CD14-positive monocyte (primary cell): Measurements from ENCODE around the gene VCL. TPM values are rescaled to one million over a fixed set of nuclear protein-coding genes. Genes with fewer than 3 reads are reported as not detected.
A peak's percentile ranks its signal among the peaks of the same experiment; 100 is the strongest.

Experiments
- DNase-seq, 3 donors: peaks; one replicate each; pipeline ENCODE4 v3.0.0-alpha.2; 2011 to 2022
- H2AFZ ChIP-seq: 2 replicates; pipeline ENCODE4 v1.6.0; 2012; ENCODE audit warnings: mild to moderate bottlenecking, low read depth, low read length, inconsistent platforms; ENCODE audit not compliant: insufficient read depth, poor library complexity, severe bottlenecking
- H3K27ac ChIP-seq, 2 donors: 1 replicate in 1 of 2; 2 replicates in 1 of 2; pipeline ENCODE4 v1.5.1; 2012 to 2013; ENCODE audit warnings: low read length in 2 of 2, control low read depth in 1 of 2, inconsistent platforms in 1 of 2, low read depth in 1 of 2, mild to moderate bottlenecking in 1 of 2
- H3K27me3 ChIP-seq, 2 donors: one replicate each; pipeline versions ENCODE4 v1.6.0 to v1.6.1; 2011 to 2013; ENCODE audit warnings: low read length in 2 of 2; ENCODE audit not compliant: control insufficient read depth in 2 of 2, insufficient read depth in 2 of 2
- H3K36me3 ChIP-seq, 2 donors: replicated peaks in 1 of 2; 1 replicate in 1 of 2; 2 replicates in 1 of 2; pipeline versions ENCODE4 v1.5.1 to v1.6.1; 2012 to 2013; ENCODE audit warnings: low read length in 2 of 2, control low read depth in 1 of 2, inconsistent platforms in 1 of 2, mild to moderate bottlenecking in 1 of 2; ENCODE audit not compliant: insufficient read depth in 2 of 2, control insufficient read depth in 1 of 2
- H3K4me1 ChIP-seq, 2 donors: 1 replicate in 1 of 2; 2 replicates in 1 of 2; pipeline versions ENCODE4 v1.5.1 to v1.6.1; 2012 to 2013; ENCODE audit warnings: low read length in 2 of 2, control low read depth in 1 of 2, inconsistent platforms in 1 of 2, mild to moderate bottlenecking in 1 of 2, moderate library complexity in 1 of 2; ENCODE audit not compliant: insufficient read depth in 2 of 2, control insufficient read depth in 1 of 2
- H3K4me2 ChIP-seq: replicated peaks from 2 replicates; pipeline ENCODE3; 2012; ENCODE audit warnings: low read length, moderate library complexity, mild to moderate bottlenecking; ENCODE audit not compliant: poor library complexity, severe bottlenecking; ENCODE audit errors: extremely low read depth
- H3K4me3 ChIP-seq, 3 experiments: fragments of 200-600 bp in 1 of 3; sonication (generic) in 1 of 3; replicated peaks in 1 of 3; 1 replicate in 2 of 3; 2 replicates in 1 of 3; pipeline ENCODE4 v1.5.1; 2011 to 2013; ENCODE audit warnings: low read length in 3 of 3, mild to moderate bottlenecking in 3 of 3, control low read depth in 2 of 3, low read depth in 2 of 3, inconsistent platforms in 1 of 3, moderate library complexity in 1 of 3
- H3K79me2 ChIP-seq: 2 replicates; pipeline ENCODE4 v1.6.0; 2012; ENCODE audit warnings: mild to moderate bottlenecking, control low read depth, inconsistent platforms, low read length, moderate library complexity; ENCODE audit not compliant: insufficient read depth
- H3K9ac ChIP-seq: 2 replicates; pipeline ENCODE4 v1.6.0; 2017; ENCODE audit warnings: low read length, mild to moderate bottlenecking; ENCODE audit not compliant: insufficient read depth, poor library complexity, severe bottlenecking
- H3K9me3 ChIP-seq, 2 donors: replicated peaks in 1 of 2; 1 replicate in 1 of 2; 2 replicates in 1 of 2; pipeline versions ENCODE4 v1.5.1 to v1.6.1; 2012 to 2013; ENCODE audit warnings: low read length in 2 of 2, control low read depth in 1 of 2; ENCODE audit not compliant: control insufficient read depth in 1 of 2, insufficient read depth in 1 of 2
- H4K20me1 ChIP-seq: 2 replicates; pipeline ENCODE4 v1.6.0; 2012; ENCODE audit warnings: mild to moderate bottlenecking, low read length, control low read depth, moderate library complexity; ENCODE audit not compliant: insufficient read depth
- H3K27ac Mint-ChIP-seq, 7 donors: one replicate each; pipeline ENCODE4 v1.8.0; 2020; ENCODE audit warnings: mild to moderate bottlenecking in 7 of 7, mixed read lengths in 7 of 7, moderate library complexity in 6 of 7, inconsistent platforms in 2 of 7
- H3K27me3 Mint-ChIP-seq, 3 donors: one replicate each; pipeline ENCODE4 v1.8.0; 2021 to 2022; ENCODE audit warnings: low read depth in 3 of 3, mild to moderate bottlenecking in 3 of 3, mixed read lengths in 3 of 3, moderate library complexity in 3 of 3, inconsistent platforms in 1 of 3
- H3K36me3 Mint-ChIP-seq, 2 donors: one replicate each; pipeline ENCODE4 v1.8.0; 2020; ENCODE audit warnings: mixed read lengths in 2 of 2, inconsistent platforms in 1 of 2, mild to moderate bottlenecking in 1 of 2
- H3K4me1 Mint-ChIP-seq: one replicate; pipeline ENCODE4 v1.8.0; 2020; ENCODE audit warnings: mild to moderate bottlenecking, mixed read lengths
- H3K4me3 Mint-ChIP-seq, 2 donors: one replicate each; pipeline ENCODE4 v1.8.0; 2020; ENCODE audit warnings: mild to moderate bottlenecking in 2 of 2, mixed read lengths in 2 of 2, moderate library complexity in 1 of 2
- H3K9me3 Mint-ChIP-seq, 7 donors: one replicate each; pipeline ENCODE4 v1.8.0; 2020 to 2022; ENCODE audit warnings: mixed read lengths in 7 of 7, mild to moderate bottlenecking in 6 of 7, moderate library complexity in 6 of 7, inconsistent platforms in 2 of 7
- CTCF ChIP-seq: fragments of 200-600 bp; IDR thresholded peaks from one replicate; pipeline ENCODE4 v1.8.0; 2022; ENCODE audit warnings: antibody characterized with exemption, mild to moderate bottlenecking
- WGBS: methylation state at CpG from one replicate; pipeline ENCODE4 v1.1.5; 2013; ENCODE audit warnings: missing lambda C conversion rate; ENCODE audit not compliant: insufficient coverage; 5-methylcytosine and 5-hydroxymethylcytosine counted together
- intact Hi-C, 2 donors: fragments of 100-400 bp; cut with micrococcal nuclease; formaldehyde crosslinking; loops; one replicate each; pipeline versions ENCODE4 v1.15.0 to v1.15.1; 2023
- polyA plus RNA-seq, 3 donors: library from polyadenylated mRNA; depleted of rRNA in 1 of 3; unstranded in 2 of 3; stranded (reverse) in 1 of 3; fragments of 300-500 nt in 2 of 3; fragments of >200 nt in 1 of 3; fragmentation: Illumina TruSeq in 2 of 3; gene quantifications; 1 replicate in 2 of 3; 2 replicates in 1 of 3; pipeline ENCODE4 v1.2.3, GENCODE V29; 2012 to 2021

VCL gene
- polyA plus RNA-seq, 3 donors = 39.1 to 68.4 (median 52.8) TPM

- peaks cover 43% of the 10 kb centered on the region for H3K79me2 ChIP-seq
Measured at GRCh38 chr10:74071157-74071556, 73.2 kb downstream of the VCL start.

GRCh38 chr10:74072503-74072902 lies 74.6 kb downstream of the VCL start:
- peaks cover 62 to 82% of the 10 kb centered on the region in 2 donors for H3K36me3 ChIP-seq

More at GRCh38 chr10:74071157-74071556, 73.2 kb downstream of the VCL start:
- H3K4me2 ChIP-seq = no peak overlapping the region
- H3K4me1 ChIP-seq = peaks cover 4 to 9% of the 10 kb centered on the region in 2 donors
- peaks cover 74% of the 10 kb centered on the region for H4K20me1 ChIP-seq
- peaks cover 13% of the 10 kb centered on the region for H3K4me1 Mint-ChIP-seq
- H3K27me3 Mint-ChIP-seq = no peaks in the 10 kb centered on the region
- H3K9ac ChIP-seq = no peak overlapping the region
- H2AFZ ChIP-seq = no peak overlapping the region
- no peak overlapping the region for H3K4me3 ChIP-seq
- TF ChIP-seq CTCF = no peak
- H3K9me3 Mint-ChIP-seq = no peaks in the 10 kb centered on the region
- peak overlapping the region in 1 of 7 donors; percentile 36 for H3K27ac Mint-ChIP-seq
- peaks cover 50 to 60% of the 10 kb centered on the region in 2 donors for H3K36me3 Mint-ChIP-seq
- no peaks in the 10 kb centered on the region for H3K9me3 ChIP-seq
- no peak overlapping the region for H3K27ac ChIP-seq
- intact Hi-C loops = loop anchor here in 1 of 2 donors (10.0 kb wide), 1 partner anchor 106 kb away; no protein-coding TSS in a partner anchor
- no peaks in the 10 kb centered on the region for H3K27me3 ChIP-seq
- no peak for DNase-seq
- no peak overlapping the region for H3K4me3 Mint-ChIP-seq
- H3K36me3 ChIP-seq = peaks cover 60 to 69% of the 10 kb centered on the region in 2 donors

More at GRCh38 chr10:74072503-74072902, 74.6 kb downstream of the VCL start:
- H3K9me3 ChIP-seq = no peaks in the 10 kb centered on the region
- Mint-ChIP-seq H3K27ac (peak overlapping the region in 1 of 7 donors; percentile 15), H3K4me1 (peaks cover 9% of the 10 kb centered on the region), H3K9me3 (no peaks in the 10 kb centered on the region), H3K27me3 (no peaks in the 10 kb centered on the region), H3K4me3 (no peak overlapping the region), H3K36me3 (peaks cover 57 to 70% of the 10 kb centered on the region in 2 donors)
- H3K4me3 ChIP-seq = no peak overlapping the region
- H3K4me1 ChIP-seq = peaks cover 3% of the 10 kb centered on the region in 2 donors
- no peak for TF ChIP-seq CTCF
- no peak for DNase-seq
- H3K27me3 ChIP-seq = no peaks in the 10 kb centered on the region
- peaks cover 77% of the 10 kb centered on the region for H4K20me1 ChIP-seq
- peaks cover 41% of the 10 kb centered on the region for H3K79me2 ChIP-seq
- no peak overlapping the region for H3K4me2 ChIP-seq
- no peak overlapping the region for H3K9ac ChIP-seq
- no peak overlapping the region for H3K27ac ChIP-seq
- WGBS = no CpG with 5 or more reads among the region's 6 CpGs
- H2AFZ ChIP-seq = no peak overlapping the region
- intact Hi-C loops = loop anchor here in 1 of 2 donors (10.0 kb wide), 1 partner anchor 108 kb away; no protein-coding TSS in a partner anchor
